Measurements from ENCODE around the gene STK39. TPM values are rescaled to one million over a fixed set of nuclear protein-coding genes. Genes with fewer than 3 reads are reported as not detected.

The STK39 gene
- total RNA-seq, 1 experiment from 2014 or later: 22.1 TPM

DNA sequence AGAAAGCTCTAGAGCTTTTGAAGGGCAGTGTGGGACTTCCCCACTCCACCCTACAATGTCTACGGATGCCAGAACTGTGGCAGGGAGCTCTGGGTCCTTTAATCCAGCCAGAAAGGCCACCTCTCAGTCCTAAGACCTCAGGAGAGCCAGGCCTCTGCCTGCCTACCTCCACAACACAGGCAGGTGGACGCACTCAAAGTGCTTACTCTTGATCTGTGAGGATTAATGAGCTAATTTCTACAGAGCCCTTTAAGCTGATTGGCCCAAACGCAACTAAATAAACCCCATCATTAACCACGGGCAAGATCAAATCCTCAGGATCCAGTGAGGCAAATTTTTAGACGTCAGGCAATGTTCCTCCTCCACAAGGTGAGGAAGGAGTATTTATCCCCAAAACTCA lies 8.1 kb downstream of the STK39 start:
- no peaks in the 10 kb centered on the region for H3K79me2 ChIP-seq (ENCODE audit: insufficient read depth, low read length)

More for the DNA sequence above, 8.1 kb downstream of the STK39 start:
- Histone ChIP-seq H2BK15ac (ENCODE audit: low read depth, low read length) (no peak overlapping the region), H2BK120ac (ENCODE audit: low read depth, low read length, poor library complexity, severe bottlenecking) (no peak overlapping the region), H3K27me3 (ENCODE audit: insufficient read depth, low read length) (no peaks in the 10 kb centered on the region), H3K4me2 (ENCODE audit: insufficient read depth, insufficient read length, low read length) (no peak overlapping the region), H2BK20ac (ENCODE audit: low read depth, low read length, poor library complexity, severe bottlenecking) (no peak overlapping the region), H4K8ac (replicated peaks; ENCODE audit: insufficient read length, low read depth, low read length) (no peak overlapping the region), H2AFZ (ENCODE audit: low read length) (no peak overlapping the region), H3K9me3 (ENCODE audit: control insufficient read depth, low read depth, low read length) (no peaks in the 10 kb centered on the region), H3K79me1 (ENCODE audit: insufficient read depth, low read depth, low read length, poor library complexity, severe bottlenecking) (no peaks in the 10 kb centered on the region), H4K5ac (ENCODE audit: insufficient read length, low read depth, low read length) (no peak overlapping the region), H3K27ac (ENCODE audit: insufficient read length, low read depth, low read length) (no peak overlapping the region), H2BK12ac (ENCODE audit: insufficient read length, low read depth, low read length) (no peak overlapping the region), H3K18ac (ENCODE audit: insufficient read length, low read depth, low read length) (no peak overlapping the region), H3K4ac (ENCODE audit: low read depth, low read length) (no peak overlapping the region), H4K91ac (ENCODE audit: insufficient read length, low read depth, low read length) (no peak overlapping the region), H2BK5ac (ENCODE audit: insufficient read length, low read length) (no peak overlapping the region), H3K14ac (ENCODE audit: insufficient read depth, low read length) (no peak overlapping the region), H3K23ac (ENCODE audit: insufficient read length, low read depth, low read length) (no peak overlapping the region), H3K23me2 (ENCODE audit: insufficient read length, low read depth, low read length, poor library complexity, severe bottlenecking) (no peaks in the 10 kb centered on the region), H3K9ac (ENCODE audit: extremely low read depth, insufficient read length, low read length) (no peak overlapping the region), H4K20me1 (ENCODE audit: control insufficient read depth, insufficient read depth, insufficient read length) (no peaks in the 10 kb centered on the region), H3T11ph (ENCODE audit: low read length) (no peak overlapping the region), H3K56ac (ENCODE audit: insufficient read length, low read depth, low read length) (no peak overlapping the region), H3K4me1 (ENCODE audit: insufficient read depth, low read length) (peaks cover 6% of the 10 kb centered on the region; the same call in 1 of the 2 replicates), H2AK5ac (ENCODE audit: insufficient read length, low read length) (no peak overlapping the region)
- Mint-ChIP-seq H3K36me3 (ENCODE audit: insufficient read depth in 1 of 3, low read depth in 3 of 3) (no peaks in the 10 kb centered on the region), H3K4me1 (peaks cover 11 to 12% of the 10 kb centered on the region in 2 experiments), H3K9me3 (no peaks in the 10 kb centered on the region), H3K4me3 (no peak overlapping the region), H3K27ac (no peak overlapping the region), H3K27me3 (ENCODE audit: low read depth) (no peaks in the 10 kb centered on the region)
- WGBS (ENCODE audit: extremely low coverage, insufficient read length, low lambda C conversion rate): no CpG with 5 or more reads among the region's 5 CpGs
- TF ChIP-seq, protein P1, sequence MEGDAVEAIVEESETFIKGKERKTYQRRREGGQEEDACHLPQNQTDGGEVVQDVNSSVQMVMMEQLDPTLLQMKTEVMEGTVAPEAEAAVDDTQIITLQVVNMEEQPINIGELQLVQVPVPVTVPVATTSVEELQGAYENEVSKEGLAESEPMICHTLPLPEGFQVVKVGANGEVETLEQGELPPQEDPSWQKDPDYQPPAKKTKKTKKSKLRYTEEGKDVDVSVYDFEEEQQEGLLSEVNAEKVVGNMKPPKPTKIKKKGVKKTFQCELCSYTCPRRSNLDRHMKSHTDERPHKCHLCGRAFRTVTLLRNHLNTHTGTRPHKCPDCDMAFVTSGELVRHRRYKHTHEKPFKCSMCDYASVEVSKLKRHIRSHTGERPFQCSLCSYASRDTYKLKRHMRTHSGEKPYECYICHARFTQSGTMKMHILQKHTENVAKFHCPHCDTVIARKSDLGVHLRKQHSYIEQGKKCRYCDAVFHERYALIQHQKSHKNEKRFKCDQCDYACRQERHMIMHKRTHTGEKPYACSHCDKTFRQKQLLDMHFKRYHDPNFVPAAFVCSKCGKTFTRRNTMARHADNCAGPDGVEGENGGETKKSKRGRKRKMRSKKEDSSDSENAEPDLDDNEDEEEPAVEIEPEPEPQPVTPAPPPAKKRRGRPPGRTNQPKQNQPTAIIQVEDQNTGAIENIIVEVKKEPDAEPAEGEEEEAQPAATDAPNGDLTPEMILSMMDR (conservative IDR thresholded peaks at IDR 0.05): no peak
- no peak for DNase-seq
